Tongue (tissue), 2 donors: ENCODE results near the gene ODF2L. TPM values are rescaled to one million over a fixed set of nuclear protein-coding genes. Genes with fewer than 3 reads are reported as not detected.
"Not testable (repeated sequence)": the region's sequence is repeated elsewhere in the genome, so short reads cannot be mapped to it uniquely, and the experiment has no call there.

Experiments used
- DNase-seq: peaks from one replicate; pipeline ENCODE4 v3.0.0-alpha.2; 2015
- total RNA-seq: library from RNA; depleted of rRNA; stranded (reverse); fragments of >200 nt; gene quantifications from one replicate; pipeline ENCODE4 v1.2.3, GENCODE V29; 2014

Gene ODF2L
- total RNA-seq, 1 donor from 2014 or later: 48.7 TPM

GRCh38 chr1:86387916-86388627, 8.1 kb downstream of the ODF2L start:
- no peak for DNase-seq

- DNase-seq: no peak
Measured at GRCh38 chr1:86382878-86383277, 13.2 kb downstream of the ODF2L start.

GRCh38 chr1:86381223-86381622, 14.9 kb downstream of the ODF2L start:
- DNase-seq: no peak

- DNase-seq: peak; percentile 82
Measured at GRCh38 chr1:86380257-86380861, 15.8 kb downstream of the ODF2L start.

- DNase-seq: no peak
Measured at GRCh38 chr1:86378813-86379212, 17.3 kb downstream of the ODF2L start.

GRCh38 chr1:86377341-86377740, 18.8 kb downstream of the ODF2L start:
- DNase-seq: no peak

- no peak for DNase-seq
Measured at GRCh38 chr1:86375688-86376087, 20.4 kb downstream of the ODF2L start.

- DNase-seq: peak; percentile 7
Measured at GRCh38 chr1:86370601-86371022, 25.5 kb downstream of the ODF2L start.

GRCh38 chr1:86365896-86366295, 30.2 kb downstream of the ODF2L start:
- no peak for DNase-seq

- DNase-seq: no peak
Measured at GRCh38 chr1:86362807-86363206, 33.3 kb downstream of the ODF2L start.

- no peak for DNase-seq
Measured at GRCh38 chr1:86357796-86358195, 38.3 kb downstream of the ODF2L start.

- DNase-seq: peak; percentile 53
Measured at GRCh38 chr1:86356247-86356646, 39.9 kb downstream of the ODF2L start.

- DNase-seq: no peak
Measured at GRCh38 chr1:86352086-86352485, 44.0 kb downstream of the ODF2L start.

- DNase-seq: not testable (repeated sequence)
Measured at GRCh38 chr1:86350230-86350629, 45.9 kb downstream of the ODF2L start.

- no peak for DNase-seq
Measured at GRCh38 chr1:86346388-86346787, 49.7 kb downstream of the ODF2L start.

GRCh38 chr1:86345042-86345441, 51.1 kb downstream of the ODF2L start:
- DNase-seq: no peak

GRCh38 chr1:86339906-86340305, 56.2 kb downstream of the ODF2L start:
- no peak for DNase-seq

GRCh38 chr1:86339014-86339812, 56.9 kb downstream of the ODF2L start:
- no peak for DNase-seq

GRCh38 chr1:86335916-86336315, 60.2 kb downstream of the ODF2L start:
- DNase-seq: no peak

- DNase-seq: no peak
Measured at GRCh38 chr1:86325264-86325663, 70.9 kb downstream of the ODF2L start.

- no peak for DNase-seq
Measured at GRCh38 chr1:86324130-86324822, 71.8 kb downstream of the ODF2L start.

GRCh38 chr1:86322241-86322640, 73.9 kb downstream of the ODF2L start:
- no peak for DNase-seq

- no peak for DNase-seq
Measured at GRCh38 chr1:86318436-86318835, 77.7 kb downstream of the ODF2L start.
